ENCODE data around the gene SNX24. TPM values are rescaled to one million over a fixed set of nuclear protein-coding genes. Genes with fewer than 3 reads are reported as not detected.

Gene SNX24
- total and polyA plus RNA-seq, 9 of the 15 experiments (the other 6 are each of a cell fraction or from before 2014, with no cell fraction given), result 5.3 to 10.1 (median 7.9) TPM

DNA sequence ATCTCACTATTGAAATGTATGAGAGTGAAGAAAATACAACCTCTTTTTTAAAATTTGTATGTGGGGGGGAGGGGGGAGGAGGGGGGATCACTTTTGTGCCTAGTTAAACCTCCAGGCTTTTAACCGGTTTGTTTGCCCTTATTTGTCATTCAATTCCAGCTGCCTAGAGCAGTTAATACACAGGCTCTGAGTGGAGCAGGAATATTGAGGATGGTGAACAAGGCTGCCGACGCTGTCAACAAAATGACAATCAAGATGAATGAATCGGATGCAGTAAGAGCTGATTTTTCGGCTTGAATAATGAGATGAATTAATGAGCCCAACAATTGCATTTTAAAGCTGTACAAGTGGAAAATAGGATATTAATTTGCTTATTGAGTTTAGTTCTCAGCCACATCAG lies 28.7 kb upstream of the SNX24 start (continued):
- TF ChIP-seq ARID3A (IDR thresholded peaks at IDR 0.05; ENCODE audit: borderline replicate concordance, low read depth, low read length) (no peak), NR1H2 (CRISPR knock-in tag; IDR thresholded peaks at IDR 0.05) (no peak), RFX5 (IDR thresholded peaks at IDR 0.05; ENCODE audit: low read depth, low read length) (no peak), HOMEZ (CRISPR knock-in tag; IDR thresholded peaks at IDR 0.05) (no peak), KAT2B (IDR thresholded peaks at IDR 0.05; ENCODE audit: low read depth, low read length) (no peak), IRF2 (CRISPR knock-in tag; IDR thresholded peaks at IDR 0.05) (no peak), MLX (CRISPR knock-in tag; conservative IDR thresholded peaks at IDR 0.05) (no peak), ZNF174 (CRISPR knock-in tag; IDR thresholded peaks at IDR 0.05) (no peak), NR2F6 (CRISPR knock-in tag; IDR thresholded peaks at IDR 0.05) (no peak)
- TF ChIP-seq, protein P1, sequence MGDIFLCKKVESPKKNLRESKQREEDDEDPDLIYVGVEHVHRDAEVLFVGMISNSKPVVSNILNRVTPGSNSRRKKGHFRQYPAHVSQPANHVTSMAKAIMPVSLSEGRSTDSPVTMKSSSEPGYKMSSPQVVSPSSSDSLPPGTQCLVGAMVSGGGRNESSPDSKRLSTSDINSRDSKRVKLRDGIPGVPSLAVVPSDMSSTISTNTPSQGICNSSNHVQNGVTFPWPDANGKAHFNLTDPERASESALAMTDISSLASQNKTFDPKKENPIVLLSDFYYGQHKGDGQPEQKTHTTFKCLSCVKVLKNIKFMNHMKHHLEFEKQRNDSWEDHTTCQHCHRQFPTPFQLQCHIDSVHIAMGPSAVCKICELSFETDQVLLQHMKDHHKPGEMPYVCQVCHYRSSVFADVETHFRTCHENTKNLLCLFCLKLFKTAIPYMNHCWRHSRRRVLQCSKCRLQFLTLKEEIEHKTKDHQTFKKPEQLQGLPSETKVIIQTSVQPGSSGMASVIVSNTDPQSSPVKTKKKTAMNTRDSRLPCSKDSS (IDR thresholded peaks at IDR 0.05; ENCODE audit: low read depth, partially characterized antibody), result no peak
